ENCODE measurements around the gene TNFRSF8. TPM values are rescaled to one million over a fixed set of nuclear protein-coding genes. Genes with fewer than 3 reads are reported as not detected.

Gene TNFRSF8
- 14.4 and 37.6 TPM in 2 replicates for total RNA-seq (2011; cell fraction: chromatin; rRNA removed; ENCODE audit: low replicate concordance)
- total RNA-seq (2011; cell fraction: nucleolus; rRNA removed) = 36.7 and 39.3 TPM in 2 replicates
- total RNA-seq (2011; cell fraction: nucleoplasm; rRNA removed) = 23.4 and 24.7 TPM in 2 replicates
- 22.2 and 27.1 TPM in 2 replicates for total RNA-seq (2014; rRNA removed)
- total RNA-seq (2014; rRNA removed; fragmentation: Illumina TruSeq; extraction: Trizol) = 5.9 and 8.7 TPM in 2 replicates
- 17.1 and 18.9 TPM in 2 replicates for total RNA-seq (2015; rRNA removed; fragmentation: Illumina TruSeq; extraction: Trizol)
- 38.4 and 40.2 TPM in 2 replicates for total RNA-seq (2021)
- polyA plus RNA-seq (2011; rRNA removed) = 5.6 and 12.0 TPM in 2 replicates
- polyA plus RNA-seq (2011; cell fraction: cytosol; rRNA removed) = 10.7 and 17.1 TPM in 2 replicates
- 8.7 and 10.8 TPM in 2 replicates for polyA plus RNA-seq (2011; cell fraction: nucleus; rRNA removed)
- 23.2 and 39.4 TPM in 2 replicates for polyA plus RNA-seq (2012)
- polyA plus RNA-seq (2014; fragmentation: Illumina TruSeq; extraction: Trizol) = 22.4 and 24.4 TPM in 2 replicates
- 1 to 10 TPM; 3.5 to 3.7 TPM for polyA plus RNA-seq (2014; fragmentation: Nextera tagmentation; extraction: Ambion mirVana)
- 18.2 and 19.9 TPM in 2 replicates for polyA plus RNA-seq (2014; rRNA removed)
- polyA minus RNA-seq (2011; rRNA and poly(A)+ RNA removed) = 6.5 and 7.8 TPM in 2 replicates
- 14.6 and 16.9 TPM in 2 replicates for polyA minus RNA-seq (2011; cell fraction: cytosol; rRNA and poly(A)+ RNA removed)
- polyA minus RNA-seq (2011; cell fraction: nucleus; rRNA and poly(A)+ RNA removed) = 5.3 and 7.6 TPM in 2 replicates
- percentile 67 among the genes with signal in this experiment for Bru-seq, nascent RNA
- BruChase-seq, experiment 1, labeled RNA remaining after a 2-hour chase = percentile 65 among the genes with signal in this experiment
- percentile 63 among the genes with signal in this experiment for BruChase-seq, experiment 2, labeled RNA remaining after a 6-hour chase
- long read RNA-seq, experiment 1, transcript TNFRSF8-201 (15 exons, 3,686 nt) = major isoform, 5 of 127 reads
- long read RNA-seq, experiment 1, partial matches to known transcripts = 108 of 127 reads
- long read RNA-seq, experiment 1, other reads (novel, unspliced or antisense) = 13 of 127 reads
- long read RNA-seq, experiment 2, transcript TNFRSF8-201 (15 exons, 3,686 nt) = major isoform, 9 of 37 reads
- long read RNA-seq, experiment 2, partial matches to known transcripts = 17 of 37 reads
- long read RNA-seq, experiment 2, other reads (novel, unspliced or antisense) = 11 of 37 reads
- long read RNA-seq, experiment 3, partial matches to known transcripts = 2 of 8 reads
- long read RNA-seq, experiment 3, other reads (novel, unspliced or antisense) = 2 of 8 reads

DNA sequence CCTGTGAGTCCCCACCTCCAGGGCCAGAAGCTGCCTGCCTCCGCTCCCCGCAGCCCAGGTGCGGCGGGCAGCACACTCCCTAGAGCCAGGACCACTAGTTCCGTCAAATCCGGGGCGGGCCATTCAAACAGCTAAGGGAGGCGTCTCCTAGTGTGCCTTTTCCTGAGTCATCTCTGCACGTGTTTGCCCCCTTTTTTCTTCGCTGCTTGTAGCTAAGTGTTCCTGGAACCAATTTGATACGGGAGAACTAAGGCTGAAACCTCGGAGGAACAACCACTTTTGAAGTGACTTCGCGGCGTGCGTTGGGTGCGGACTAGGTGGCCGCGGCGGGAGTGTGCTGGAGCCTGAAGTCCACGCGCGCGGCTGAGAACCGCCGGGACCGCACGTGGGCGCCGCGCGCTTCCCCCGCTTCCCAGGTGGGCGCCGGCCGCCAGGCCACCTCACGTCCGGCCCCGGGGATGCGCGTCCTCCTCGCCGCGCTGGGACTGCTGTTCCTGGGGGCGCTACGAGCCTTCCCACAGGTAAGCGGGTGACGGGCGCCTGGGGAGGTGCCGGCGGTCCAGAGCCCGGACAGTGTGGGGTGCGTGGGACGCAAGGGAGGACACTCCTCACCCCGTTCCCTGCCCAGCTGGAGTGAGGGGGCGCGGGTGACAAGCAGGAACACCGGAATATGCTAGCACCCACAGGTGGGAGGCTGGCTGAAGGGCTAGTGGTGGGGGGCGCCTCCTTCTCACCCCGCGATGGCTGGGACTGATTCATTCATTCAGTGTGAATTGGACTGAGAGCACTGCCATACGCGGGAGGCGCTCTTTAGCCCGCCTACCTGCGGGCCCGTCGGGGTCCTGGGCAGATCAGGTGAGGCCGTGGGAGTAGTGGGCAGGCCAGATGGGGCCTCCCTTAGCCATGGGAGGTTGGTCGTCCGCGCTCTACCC lies at the start of gene TNFRSF8:
Gene TNFRSF8, plus strand, starts transcription at position 163 of the 932 bp plus-strand sequence. Its CDS starts 296 bp downstream, at position 459.
- Histone ChIP-seq H3K36me3 (ENCODE audit: control insufficient read depth, insufficient read depth, low read length) (peaks cover 16% of the 10 kb centered on the region; the same call in 2 of the 3 replicates), H3K27me3 (ENCODE audit: control insufficient read depth in 2 of 2, insufficient read depth in 2 of 2, low read length in 2 of 2) (no peaks in the 10 kb centered on the region), H3K4me1 (replicated peaks in 1 of 2; ENCODE audit: control insufficient read depth in 2 of 2, insufficient read depth in 2 of 2, low read length in 2 of 2) (peaks cover 29 to 31% of the 10 kb centered on the region in 2 experiments), H2AFZ (ENCODE audit: low read depth, low read length) (peak within 1 kb of the TSS; percentile 92), H4K20me1 (replicated peaks; ENCODE audit: control insufficient read depth, insufficient read depth, low read length) (no peaks in the 10 kb centered on the region), H3K79me2 (ENCODE audit: control insufficient read depth, insufficient read depth, low read length) (peaks cover 28% of the 10 kb centered on the region), H3K4me3 (peak within 1 kb of the TSS; percentile 51), H3K9me3 (replicated peaks; ENCODE audit: control insufficient read depth, insufficient read depth, low read depth, low read length) (no peaks in the 10 kb centered on the region), H3K9ac (ENCODE audit: insufficient read depth in 1 of 2, low read depth in 2 of 2, low read length in 2 of 2) (peak within 1 kb of the TSS; percentile 82 to 97), H3K27ac (ENCODE audit: extremely low read depth, low read depth, low read length) (peak within 1 kb of the TSS; percentile 74), H3K9me1 (ENCODE audit: control insufficient read depth, insufficient read depth, low read length) (no peaks in the 10 kb centered on the region), H3K4me2 (ENCODE audit: insufficient read depth, low read length) (peak within 1 kb of the TSS; percentile 89)
- TSS peak; percentile 79 for BruUV-seq (replicated peaks)
- ChIA-PET POLR2A (interaction anchor here (0.6 to 1.6 kb wide), 6 partner anchors 8 to 154 kb away, joined by 3 to 8 read pairs (median 3); no protein-coding TSS in a partner anchor), CTCF (ENCODE audit: low intra/inter-chr PET ratio) (no interaction called here)
- in situ Hi-C loops (cut with MboI) = no loop called here
- intact Hi-C loops (cut with micrococcal nuclease) = no loop called here
- DNase-seq (ENCODE audit: extremely low read depth in 1 of 4, low spot score in 3 of 4) (peak; percentile 70 to 89 (median 77)), FAIRE-seq (peak; percentile 69), ATAC-seq (peak; percentile 73)
- 16% methylated on average over 68 of the region's 72 CpGs for WGBS (ENCODE audit: insufficient coverage, low coverage, missing lambda C conversion rate)
- TF ChIP-seq NBN (IDR thresholded peaks at IDR 0.05; ENCODE audit: low read depth) (peak; percentile 39; the same call in 1 of the 2 replicates), CREBBP (IDR thresholded peaks at IDR 0.05; ENCODE audit: low read depth, low read length) (no peak), ZNF507 (tag; conservative IDR thresholded peaks at IDR 0.05) (no peak), ZNF277 (CRISPR knock-in tag; IDR thresholded peaks at IDR 0.05; ENCODE audit: borderline replicate concordance) (no peak), RB1 (IDR thresholded peaks at IDR 0.05; ENCODE audit: low read depth) (peak; percentile 50), NFXL1 (CRISPR knock-in tag; IDR thresholded peaks at IDR 0.05) (no peak), MBD2 (IDR thresholded peaks at IDR 0.05; ENCODE audit: borderline replicate concordance, low read depth) (no peak), ZNF699 (CRISPR knock-in tag; IDR thresholded peaks at IDR 0.05; ENCODE audit: insufficient replicate concordance) (no peak), TOE1 (IDR thresholded peaks at IDR 0.05; ENCODE audit: borderline replicate concordance) (0 out of 2 replicates have a peak, but pooled peaks have one; percentile 67), TOE1 (CRISPR knock-in tag; IDR thresholded peaks at IDR 0.05; ENCODE audit: borderline replicate concordance, low read depth) (no peak), ZKSCAN3 (CRISPR knock-in tag; IDR thresholded peaks at IDR 0.05) (no peak), SAP30 (IDR thresholded peaks at IDR 0.05; ENCODE audit: borderline replicate concordance, insufficient read depth, low read depth, low read length, poor library complexity, severe bottlenecking) (peak; percentile 73), E2F3 (CRISPR knock-in tag; IDR thresholded peaks at IDR 0.05) (peak; percentile 58; the same call in 1 of the 2 replicates)
- TF ChIP-seq, protein P1, sequence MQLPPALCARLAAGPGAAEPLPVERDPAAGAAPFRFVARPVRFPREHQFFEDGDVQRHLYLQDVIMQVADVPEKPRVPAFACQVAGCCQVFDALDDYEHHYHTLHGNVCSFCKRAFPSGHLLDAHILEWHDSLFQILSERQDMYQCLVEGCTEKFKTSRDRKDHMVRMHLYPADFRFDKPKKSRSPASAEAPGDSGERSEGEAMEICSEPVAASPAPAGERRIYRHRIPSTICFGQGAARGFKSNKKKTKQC (CRISPR knock-in tag; IDR thresholded peaks at IDR 0.05) = peak; percentile 97
